Central memory CD4-positive, alpha-beta T cell (primary cell): ENCODE results near the gene ASIC3.
"Not testable (repeated sequence)": the region's sequence is repeated elsewhere in the genome, so short reads cannot be mapped to it uniquely, and the experiment has no call there.

ENCODE experiments used
- DNase-seq: peaks from one replicate; pipeline ENCODE4 v3.0.0; 2022
- total RNA-seq, 3 experiments: gene quantifications; one replicate each; lab custom pipeline; 2026; lab: John Stamatoyannopoulos, UW

The ASIC3 gene
- 2.0 to 3.9 (median 2.3) reads per million in 3 experiments for total RNA-seq

GRCh38 chr7:151047976-151048815 lies at the start of gene ASIC3:
Gene ASIC3 (plus strand): TSS chr7:151048531. CDS start chr7:151048886, 355 bp downstream.
- no peak for DNase-seq

- no peak for DNase-seq
These were observed 49.3 kb upstream of the ASIC3 start for GRCh38 chr7:150999001-150999400.

- no peak for DNase-seq
These were observed 48.7 kb upstream of the ASIC3 start for GRCh38 chr7:150999497-151000230.

DNA sequence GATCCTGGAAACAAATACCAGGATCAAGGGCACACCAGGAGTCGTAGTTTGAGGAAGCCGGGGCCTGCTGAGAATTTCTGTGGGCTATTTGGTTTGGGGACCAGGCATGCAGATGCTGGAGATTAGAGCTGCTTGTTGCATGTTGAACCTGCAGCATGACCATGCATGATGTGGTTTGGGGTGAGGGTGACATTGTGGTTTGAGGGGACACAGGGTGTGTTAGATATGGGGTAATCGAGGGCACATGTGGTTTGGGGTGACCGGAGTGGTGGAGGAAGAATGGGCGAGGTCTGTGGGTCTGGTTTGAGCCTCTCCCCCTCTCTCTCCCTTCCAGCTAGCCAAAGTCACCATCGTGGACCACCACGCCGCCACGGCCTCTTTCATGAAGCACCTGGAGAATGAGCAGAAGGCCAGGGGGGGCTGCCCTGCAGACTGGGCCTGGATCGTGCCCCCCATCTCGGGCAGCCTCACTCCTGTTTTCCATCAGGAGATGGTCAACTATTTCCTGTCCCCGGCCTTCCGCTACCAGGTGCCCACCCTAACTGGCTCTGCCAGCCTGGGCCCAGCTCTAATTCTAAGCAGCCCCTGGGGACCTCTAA lies 47.3 kb upstream of the ASIC3 start:
- no peak for DNase-seq

DNA sequence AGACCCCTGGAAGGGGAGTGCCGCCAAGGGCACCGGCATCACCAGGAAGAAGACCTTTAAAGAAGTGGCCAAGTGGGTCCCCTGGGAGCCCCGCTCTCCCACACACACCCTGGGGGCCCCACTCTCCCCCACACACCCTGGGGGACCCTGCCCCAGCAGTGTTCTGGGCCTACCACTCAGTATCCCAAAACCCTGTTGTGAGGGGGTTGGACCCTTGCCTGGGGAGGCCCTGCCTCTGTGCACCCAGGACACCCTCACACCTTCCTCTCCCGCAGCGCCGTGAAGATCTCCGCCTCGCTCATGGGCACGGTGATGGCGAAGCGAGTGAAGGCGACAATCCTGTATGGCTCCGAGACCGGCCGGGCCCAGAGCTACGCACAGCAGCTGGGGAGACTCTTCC lies 46.8 kb upstream of the ASIC3 start:
- DNase-seq: no peak

DNA sequence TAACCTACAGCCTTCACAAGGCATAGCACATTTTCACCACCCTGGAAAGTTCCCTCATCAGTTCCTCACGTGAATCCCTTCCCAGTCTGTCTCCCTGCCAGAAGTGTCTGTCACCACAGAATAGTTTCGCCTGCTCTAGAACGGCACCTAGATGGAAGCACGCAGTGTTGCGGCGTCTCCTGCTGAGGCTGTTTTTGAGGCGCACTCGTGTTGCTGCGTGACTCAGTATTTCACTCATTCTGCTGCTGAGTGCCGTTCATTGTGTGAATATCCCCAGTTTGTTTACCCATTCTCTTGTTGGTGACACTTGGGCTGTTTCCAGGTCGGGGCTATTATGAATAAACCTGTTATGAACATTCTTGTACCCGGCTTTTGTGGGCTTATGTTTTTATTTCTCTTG lies 44.8 kb upstream of the ASIC3 start:
- DNase-seq: no peak

DNA sequence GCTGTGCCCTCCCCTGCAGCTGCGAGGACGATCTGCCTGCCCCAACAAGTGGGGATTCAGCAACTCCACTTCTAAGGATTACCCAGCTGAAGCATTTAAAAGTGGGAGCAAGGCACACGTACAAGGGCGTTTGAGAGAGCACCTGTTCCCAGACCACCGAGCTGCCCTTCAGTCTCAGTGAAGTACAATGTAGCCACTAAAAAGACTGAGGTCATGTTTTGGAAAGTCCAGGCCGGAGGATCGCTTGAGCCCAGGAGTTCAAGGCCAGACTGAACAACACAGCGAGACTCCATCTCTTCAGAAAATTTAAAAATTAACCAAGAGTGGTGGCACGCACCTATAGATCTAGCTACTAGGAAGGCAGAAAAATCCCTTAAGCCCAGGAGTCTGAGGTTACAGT lies 42.8 kb upstream of the ASIC3 start:
- DNase-seq: no peak

DNA sequence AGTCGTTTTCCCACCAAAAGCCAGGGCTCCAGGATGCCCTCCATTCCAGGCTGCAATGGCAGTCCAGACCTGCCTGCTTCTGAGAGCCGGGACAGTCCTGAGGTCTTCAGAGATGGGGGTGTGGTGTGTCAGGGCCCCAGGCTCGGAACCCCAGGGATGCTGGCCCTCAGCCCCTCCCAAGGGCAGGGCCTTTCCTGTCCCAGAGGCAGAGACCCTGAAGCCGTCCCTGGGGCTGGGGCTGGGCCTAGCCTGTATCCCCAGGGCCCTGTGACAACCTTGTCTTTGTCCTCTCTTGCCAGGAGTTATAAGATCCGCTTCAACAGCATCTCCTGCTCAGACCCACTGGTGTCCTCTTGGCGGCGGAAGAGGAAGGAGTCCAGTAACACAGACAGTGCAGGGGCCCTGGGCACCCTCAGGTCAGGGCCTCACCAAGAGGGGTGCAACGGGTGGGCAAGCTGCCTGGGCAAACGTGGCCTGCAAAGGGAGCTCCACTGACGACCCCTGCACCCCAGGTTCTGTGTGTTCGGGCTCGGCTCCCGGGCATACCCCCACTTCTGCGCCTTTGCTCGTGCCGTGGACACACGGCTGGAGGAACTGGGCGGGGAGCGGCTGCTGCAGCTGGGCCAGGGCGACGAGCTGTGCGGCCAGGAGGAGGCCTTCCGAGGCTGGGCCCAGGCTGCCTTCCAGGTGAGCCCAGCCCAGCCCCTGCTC lies 41.6 kb upstream of the ASIC3 start:
- DNase-seq: no peak

DNA sequence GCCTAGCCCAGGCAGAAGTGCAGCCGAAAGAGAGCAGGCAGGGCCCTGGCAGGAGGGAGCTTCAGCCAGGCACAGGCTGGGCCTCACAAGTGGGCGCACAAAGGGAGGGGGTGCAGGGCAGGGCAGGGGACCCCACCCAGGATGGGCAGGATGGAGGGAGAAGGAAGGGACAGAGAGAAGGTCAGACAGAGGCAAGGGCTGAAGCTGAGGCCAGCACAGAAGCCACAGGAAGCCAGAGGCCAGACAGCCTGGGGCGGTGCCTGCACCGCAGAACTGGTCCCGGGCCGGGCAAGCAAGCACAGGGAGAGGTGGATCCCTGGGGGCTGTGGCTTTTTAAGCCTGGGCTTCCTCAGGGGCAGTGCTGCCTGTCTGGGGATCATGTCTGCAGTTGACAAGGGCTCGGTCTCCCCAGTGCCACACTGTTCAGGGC lies 40.8 kb upstream of the ASIC3 start:
- DNase-seq: no peak

DNA sequence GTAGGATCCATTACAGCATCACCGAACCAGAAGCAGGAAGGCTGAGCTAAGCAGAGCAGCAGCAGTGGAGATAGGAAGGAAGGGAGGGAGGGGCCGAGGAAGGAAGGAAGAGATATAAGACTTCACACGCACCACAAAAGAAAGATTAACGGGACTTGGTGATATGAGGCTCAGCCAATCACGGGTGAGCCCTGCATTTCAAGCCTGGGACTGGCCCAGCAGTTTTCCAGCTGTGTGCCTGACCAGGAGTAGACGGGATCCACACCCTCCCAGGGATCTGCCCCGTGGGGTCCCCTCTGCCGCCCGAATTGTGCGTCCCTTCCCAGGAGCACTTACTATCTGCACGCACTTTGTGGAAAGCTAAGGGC lies 40.2 kb upstream of the ASIC3 start:
- DNase-seq: peak; percentile 65

DNA sequence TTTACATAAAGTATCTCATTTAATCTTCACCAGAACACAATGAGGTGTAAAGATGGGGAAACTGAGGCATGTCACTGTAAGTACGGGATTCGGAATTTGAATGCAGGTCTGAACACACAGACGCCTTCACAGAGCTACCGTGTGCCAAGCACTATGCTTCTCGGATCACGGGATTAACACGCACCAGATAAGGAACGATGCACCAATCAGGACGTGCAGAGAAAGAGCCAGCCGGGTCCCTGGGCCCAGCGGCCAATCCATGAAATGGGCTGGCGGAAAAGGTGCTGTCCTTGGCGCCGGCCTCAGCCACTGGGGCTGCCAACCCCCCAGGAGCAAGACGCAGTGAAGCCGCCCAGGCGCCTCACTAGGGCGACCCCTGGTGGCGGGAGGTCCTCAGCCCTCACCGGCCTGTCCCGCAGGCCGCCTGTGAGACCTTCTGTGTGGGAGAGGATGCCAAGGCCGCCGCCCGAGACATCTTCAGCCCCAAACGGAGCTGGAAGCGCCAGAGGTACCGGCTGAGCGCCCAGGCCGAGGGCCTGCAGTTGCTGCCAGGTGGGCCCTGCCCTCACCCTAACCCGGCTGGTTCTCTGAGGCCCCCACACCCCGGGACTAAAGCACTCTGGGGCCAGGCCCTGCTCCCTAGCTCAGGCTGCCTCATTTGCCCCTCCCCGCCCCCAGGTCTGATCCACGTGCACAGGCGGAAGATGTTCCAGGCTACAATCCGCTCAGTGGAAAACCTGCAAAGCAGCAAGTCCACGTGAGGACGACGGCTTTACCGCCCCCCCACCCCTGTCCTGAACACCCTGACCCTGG lies 39.6 kb upstream of the ASIC3 start:
- DNase-seq: peak; percentile 76

- DNase-seq: no peak
These were observed 38.8 kb upstream of the ASIC3 start for GRCh38 chr7:151009327-151010036.

DNA sequence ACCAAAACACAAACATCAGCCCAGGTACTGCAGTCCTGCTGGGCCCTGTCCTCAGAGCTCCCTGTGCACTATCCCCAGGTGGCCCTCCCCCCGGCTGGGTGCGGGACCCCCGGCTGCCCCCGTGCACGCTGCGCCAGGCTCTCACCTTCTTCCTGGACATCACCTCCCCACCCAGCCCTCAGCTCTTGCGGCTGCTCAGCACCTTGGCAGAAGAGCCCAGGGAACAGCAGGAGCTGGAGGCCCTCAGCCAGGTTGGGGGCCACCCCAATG lies 38.4 kb upstream of the ASIC3 start:
- no peak for DNase-seq

GRCh38 chr7:151010307-151011096 lies 37.8 kb upstream of the ASIC3 start:
- DNase-seq: peak; percentile 54

DNA sequence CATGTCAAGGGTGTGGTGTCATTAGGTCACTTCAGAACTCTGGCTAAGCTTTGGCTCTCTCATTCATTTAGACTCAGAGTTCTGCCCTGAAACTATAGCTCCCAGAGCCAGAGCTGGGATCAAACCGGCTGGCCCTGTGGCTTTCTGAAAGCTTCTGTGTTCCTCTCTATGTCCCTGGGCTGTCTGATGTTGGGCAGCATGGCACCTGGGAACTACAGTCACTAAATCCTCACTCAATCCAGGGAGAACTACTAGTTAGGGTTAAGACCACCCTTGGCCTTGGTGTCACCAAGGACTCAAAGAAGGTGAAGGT lies 37.3 kb upstream of the ASIC3 start:
- DNase-seq: no peak

GRCh38 chr7:151011616-151012015 lies 36.7 kb upstream of the ASIC3 start:
- DNase-seq: not testable (repeated sequence)

GRCh38 chr7:151012031-151012692 lies 36.2 kb upstream of the ASIC3 start:
- no peak for DNase-seq

- DNase-seq: peak; percentile 19
These were observed 35.4 kb upstream of the ASIC3 start for GRCh38 chr7:151012911-151013347.

DNA sequence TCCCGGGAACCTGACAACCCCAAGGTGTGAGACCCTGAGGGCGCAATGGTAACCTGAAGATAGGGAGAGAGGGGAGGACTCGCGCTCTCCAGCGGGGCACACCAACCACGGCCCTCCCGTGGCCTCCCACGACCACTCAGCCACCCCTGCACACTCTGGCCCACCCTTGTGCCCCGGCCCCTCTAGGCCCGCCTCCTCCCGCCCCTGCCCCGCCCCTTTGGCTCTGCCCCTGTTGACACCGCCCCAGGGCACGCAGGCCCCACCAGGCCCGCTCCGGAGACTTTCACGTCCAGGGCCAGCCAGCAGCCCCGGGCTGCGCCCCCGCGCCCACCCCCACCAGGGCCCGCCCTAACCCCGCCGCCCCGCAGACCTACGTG lies 35.0 kb upstream of the ASIC3 start:
- no peak for DNase-seq

DNA sequence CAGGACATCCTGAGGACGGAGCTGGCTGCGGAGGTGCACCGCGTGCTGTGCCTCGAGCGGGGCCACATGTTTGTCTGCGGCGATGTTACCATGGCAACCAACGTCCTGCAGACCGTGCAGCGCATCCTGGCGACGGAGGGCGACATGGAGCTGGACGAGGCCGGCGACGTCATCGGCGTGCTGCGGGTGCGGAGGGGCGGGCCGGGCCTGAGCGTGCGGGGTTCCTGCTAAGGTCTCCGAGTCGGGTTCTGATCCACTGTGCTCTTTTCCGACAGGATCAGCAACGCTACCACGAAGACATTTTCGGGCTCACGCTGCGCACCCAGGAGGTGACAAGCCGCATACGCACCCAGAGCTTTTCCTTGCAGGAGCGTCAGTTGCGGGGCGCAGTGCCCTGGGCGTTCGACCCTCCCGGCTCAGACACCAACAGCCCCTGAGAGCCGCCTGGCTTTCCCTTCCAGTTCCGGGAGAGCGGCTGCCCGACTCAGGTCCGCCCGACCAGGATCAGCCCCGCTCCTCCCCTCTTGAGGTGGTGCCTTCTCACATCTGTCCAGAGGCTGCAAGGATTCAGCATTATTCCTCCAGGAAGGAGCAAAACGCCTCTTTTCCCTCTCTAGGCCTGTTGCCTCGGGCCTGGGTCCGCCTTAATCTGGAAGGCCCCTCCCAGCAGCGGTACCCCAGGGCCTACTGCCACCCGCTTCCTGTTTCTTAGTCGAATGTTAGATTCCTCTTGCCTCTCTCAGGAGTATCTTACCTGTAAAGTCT lies 34.4 kb upstream of the ASIC3 start:
- DNase-seq: peak; percentile 96
